Endometrial microvascular endothelial cells (primary cell): ENCODE data around the gene FAM53A. TPM values are rescaled to one million over a fixed set of nuclear protein-coding genes. Genes with fewer than 3 reads are reported as not detected.

Experiments
- in situ Hi-C: cut with HindIII; loops from 2 replicates; pipeline ENCODE4 v1.10.0; 2017; ENCODE audit warnings: low sequenced_read_pairs, low pct_unique_long_range_greater_than_20kb; ENCODE audit errors: inconsistent ontology term
- total RNA-seq: library from RNA; depleted of rRNA; stranded (reverse); fragments of >200 nt; gene quantifications from one replicate; pipeline ENCODE4 v1.2.3, GENCODE V29; 2015; ENCODE audit errors: inconsistent ontology term

FAM53A gene
- 1.6 TPM for total RNA-seq

GRCh38 chr4:1683736-1684505 is at the start of gene FAM53A:
Gene FAM53A (minus strand): TSS chr4:1684313. CDS start chr4:1668741, 15,572 bp downstream.
- in situ Hi-C loops = no loop called here

GRCh38 chr4:1732911-1733310 is 48.8 kb upstream of the FAM53A start:
- in situ Hi-C loops = no loop called here

DNA sequence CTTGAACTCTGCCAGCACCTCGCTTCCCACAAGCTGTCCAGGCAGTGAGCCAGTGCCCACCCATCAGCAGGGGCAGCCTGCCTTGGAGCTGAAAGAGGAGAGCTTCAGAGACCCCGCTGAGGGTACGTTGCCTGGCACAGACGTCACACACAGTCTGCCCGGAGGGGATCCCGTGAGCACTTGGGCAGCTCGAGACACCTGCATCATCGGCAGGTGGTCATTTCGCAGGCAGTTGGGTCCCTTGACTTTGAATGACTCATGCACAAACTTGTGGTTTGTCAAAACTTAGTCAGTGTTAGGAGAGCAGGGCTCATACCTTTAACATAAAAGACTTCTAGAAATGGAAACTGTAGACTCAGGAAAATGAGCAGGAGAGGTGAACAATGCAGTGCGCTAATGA is 47.1 kb upstream of the FAM53A start:
- in situ Hi-C loops = no loop called here

DNA sequence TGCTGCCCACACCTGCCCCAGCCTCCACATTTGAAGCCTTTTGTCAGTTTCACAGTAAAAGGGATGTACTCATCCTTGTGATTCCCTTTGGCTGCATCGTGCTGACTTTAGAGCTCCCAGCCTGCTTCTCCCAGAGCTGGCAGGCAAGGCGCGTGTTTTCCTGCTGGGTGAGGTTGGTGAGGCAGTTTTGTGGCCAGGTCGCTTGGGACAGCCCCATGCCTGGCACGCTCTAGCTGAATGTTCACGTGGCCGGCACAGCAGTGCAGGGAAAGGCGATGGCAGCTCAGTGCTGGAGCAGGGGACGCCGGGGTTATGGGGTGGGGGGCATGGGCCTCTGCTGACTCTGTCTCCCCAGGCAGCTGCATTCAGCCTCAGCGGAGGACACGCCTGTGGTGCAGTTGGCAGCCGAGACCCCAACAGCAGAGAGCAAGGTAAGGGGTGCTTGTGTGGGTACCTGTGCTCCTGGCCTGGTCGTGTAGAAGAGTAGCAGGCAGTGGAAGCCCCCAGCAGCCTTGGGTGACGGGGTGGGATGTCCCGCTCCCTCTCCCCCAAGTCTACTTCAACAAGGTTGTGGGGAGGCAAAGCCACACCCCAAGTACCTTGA is 46.5 kb upstream of the FAM53A start:
- in situ Hi-C loops = no loop called here

DNA sequence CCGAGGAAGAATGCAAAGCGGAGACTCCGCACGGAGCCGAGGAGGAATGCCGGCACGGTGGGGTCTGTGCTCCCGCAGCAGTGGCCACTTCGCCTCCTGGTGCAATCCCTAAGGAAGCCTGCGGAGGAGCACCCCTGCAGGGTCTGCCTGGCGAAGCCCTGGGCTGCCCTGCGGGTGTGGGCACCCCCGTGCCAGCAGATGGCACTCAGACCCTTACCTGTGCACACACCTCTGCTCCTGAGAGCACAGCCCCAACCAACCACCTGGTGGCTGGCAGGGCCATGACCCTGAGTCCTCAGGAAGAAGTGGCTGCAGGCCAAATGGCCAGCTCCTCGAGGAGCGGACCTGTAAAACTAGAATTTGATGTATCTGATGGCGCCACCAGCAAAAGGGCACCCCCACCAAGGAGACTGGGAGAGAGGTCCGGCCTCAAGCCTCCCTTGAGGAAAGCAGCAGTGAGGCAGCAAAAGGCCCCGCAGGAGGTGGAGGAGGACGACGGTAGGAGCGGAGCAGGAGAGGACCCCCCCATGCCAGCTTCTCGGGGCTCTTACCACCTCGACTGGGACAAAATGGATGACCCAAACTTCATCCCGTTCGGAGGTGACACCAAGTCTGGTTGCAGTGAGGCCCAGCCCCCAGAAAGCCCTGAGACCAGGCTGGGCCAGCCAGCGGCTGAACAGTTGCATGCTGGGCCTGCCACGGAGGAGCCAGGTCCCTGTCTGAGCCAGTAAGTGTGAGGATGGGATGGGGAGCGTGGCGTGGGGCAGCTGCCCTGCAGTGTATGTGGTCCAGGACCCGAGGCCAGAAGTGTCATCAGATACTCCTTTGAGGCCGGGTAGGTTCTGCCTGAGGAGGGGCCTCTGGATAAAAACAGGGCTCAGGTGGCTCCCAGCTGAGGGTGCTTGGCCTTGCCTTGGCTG is 44.2 kb upstream of the FAM53A start:
- in situ Hi-C loops = no loop called here

DNA sequence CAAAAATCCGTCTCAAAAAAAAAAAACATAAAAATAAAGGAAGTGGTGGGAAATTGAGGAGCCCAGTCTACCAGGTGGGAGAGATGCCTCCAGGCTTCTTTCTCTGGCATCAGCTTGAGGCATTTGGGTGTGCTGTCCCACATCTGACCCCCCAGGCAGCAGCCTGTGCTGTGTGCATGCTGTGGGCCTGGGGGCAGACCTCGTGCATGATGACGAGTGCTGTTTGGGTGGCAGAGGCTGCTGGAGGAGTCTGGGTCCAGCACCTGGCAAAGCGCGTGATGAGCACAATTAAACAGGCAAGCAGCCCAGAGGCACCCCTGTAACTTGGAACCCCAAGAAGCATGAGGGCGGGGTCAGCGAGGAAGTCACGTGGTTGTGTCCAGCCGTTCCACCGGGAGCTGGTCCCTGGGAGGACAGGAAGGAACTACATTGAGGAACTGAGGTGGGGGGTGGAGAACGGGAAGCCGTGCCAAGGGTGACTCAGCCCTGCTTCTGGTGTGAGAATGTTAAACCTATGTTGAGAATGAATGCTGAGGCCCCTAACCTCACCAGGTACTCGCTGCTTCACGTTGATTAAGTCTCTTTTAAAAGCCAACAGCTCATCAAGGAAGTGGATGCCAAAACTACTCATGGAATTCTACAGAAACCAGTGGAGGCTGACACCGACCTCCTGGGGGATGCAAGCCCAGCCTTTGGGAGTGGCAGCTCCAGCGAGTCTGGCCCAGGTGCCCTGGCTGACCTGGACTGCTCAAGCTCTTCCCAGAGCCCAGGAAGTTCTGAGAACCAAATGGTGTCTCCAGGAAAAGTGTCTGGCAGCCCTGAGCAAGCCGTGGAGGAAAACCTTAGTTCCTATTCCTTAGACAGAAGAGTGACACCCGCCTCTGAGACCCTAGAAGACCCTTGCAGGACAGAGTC is 43.3 kb upstream of the FAM53A start:
- in situ Hi-C loops = no loop called here

- in situ Hi-C loops = no loop called here
These were observed 42.2 kb upstream of the FAM53A start for GRCh38 chr4:1726146-1726934.

DNA sequence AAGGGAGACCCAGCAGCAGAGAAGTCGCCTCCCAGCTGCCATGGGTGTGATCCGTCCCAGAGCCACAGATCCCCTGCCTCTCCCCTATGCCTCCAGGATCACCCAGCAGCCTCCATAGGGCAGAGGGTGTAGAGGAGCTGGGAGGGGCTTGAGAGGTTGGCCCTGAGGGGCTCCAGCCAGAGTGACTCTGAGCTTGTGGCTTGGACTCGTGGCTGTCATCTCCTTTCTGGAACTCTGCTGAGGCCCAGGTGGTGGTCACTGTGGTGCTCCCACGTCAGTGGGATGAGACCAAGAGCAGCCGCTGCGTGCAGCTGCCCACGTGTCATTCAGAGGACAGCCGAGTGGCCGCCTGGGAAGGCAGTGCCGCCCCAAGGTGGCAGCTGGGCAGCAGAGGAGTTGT is 41.4 kb upstream of the FAM53A start:
- in situ Hi-C loops = no loop called here

DNA sequence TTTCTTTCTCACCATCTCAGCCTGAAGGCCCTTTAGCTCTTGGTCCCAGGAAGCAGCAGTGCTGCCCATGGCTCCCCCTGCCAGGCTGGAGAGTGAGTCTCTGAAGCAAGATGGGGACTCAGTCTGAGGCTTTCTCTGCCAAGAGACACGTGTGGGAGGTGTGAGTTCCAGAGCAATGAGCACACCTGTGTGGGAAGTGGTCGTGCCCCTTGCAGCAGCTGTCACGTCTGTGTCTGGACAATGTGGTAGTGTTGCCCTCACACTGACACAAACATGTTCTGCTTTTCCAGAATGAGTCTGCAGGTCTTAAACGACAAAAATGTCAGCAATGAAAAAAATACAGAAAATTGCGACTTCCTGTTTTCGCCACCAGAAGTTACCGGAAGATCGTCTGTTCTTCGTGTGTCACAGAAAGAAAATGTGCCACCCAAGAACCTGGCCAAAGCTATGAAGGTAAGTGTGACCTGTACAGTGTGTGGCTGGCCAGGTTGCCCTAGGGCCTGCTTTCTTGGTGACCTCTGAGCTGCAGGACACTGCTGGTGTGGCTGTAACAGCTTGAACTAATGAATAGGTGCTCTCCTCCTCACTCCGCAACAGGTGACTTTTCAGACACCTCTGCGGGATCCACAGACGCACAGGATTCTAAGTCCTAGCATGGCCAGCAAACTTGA is 39.2 kb upstream of the FAM53A start:
- in situ Hi-C loops = no loop called here

- in situ Hi-C loops = no loop called here
These were observed 38.5 kb upstream of the FAM53A start for GRCh38 chr4:1722551-1723118.

DNA sequence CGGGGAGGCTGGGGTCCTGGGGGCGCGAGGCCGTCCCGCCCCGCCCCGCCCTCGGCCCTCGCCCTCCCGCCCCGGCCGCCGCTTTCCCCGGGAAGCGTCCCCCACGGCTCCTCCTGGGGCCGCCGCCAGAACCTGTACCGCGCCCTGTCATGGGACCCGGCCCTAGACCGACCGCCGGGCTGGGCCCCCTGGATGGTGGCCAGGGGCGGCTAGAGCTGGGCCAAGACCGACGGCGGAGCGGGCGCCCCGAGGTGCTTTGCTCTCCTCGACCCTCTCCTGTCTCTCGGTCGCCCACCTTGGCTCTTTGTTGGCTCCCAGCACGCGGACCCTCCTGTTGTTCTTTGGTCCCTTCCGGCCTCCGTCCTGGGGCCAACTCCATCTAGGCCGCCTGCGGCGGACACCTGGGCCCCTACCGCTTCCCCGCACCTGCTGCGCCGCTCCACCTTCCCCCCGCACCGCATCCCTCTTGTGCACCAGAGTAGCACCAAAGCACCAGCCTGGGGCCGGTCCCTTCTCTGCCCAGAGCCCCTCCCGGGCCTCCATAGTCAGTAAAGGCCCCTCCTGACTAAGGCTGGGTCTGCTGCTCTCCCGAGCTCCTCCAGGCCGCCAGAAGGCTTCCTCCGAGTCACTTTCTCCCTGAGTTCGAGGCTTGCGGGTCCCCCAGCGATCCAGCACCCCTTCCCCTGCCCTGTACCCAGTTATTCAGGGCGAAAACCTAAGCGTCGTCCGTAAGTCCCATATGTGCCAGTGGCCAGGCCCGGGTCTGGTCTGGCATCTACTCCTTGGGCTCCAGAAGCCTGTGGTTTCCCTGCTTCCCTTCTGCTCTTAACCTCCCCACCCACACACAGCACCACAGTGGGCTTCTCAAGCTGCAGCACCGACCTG is 37.8 kb upstream of the FAM53A start:
- in situ Hi-C loops = no loop called here

GRCh38 chr4:1721003-1721665 is 37.0 kb upstream of the FAM53A start, which contains the start of the genes TACC3 and TMEM129:
Gene TACC3 (plus strand): TSS chr4:1721521. CDS start chr4:1723422, 1,901 bp downstream.
Gene TMEM129 (minus strand): TSS chr4:1721323. CDS start chr4:1720837, 486 bp downstream.
- in situ Hi-C loops = no loop called here

GRCh38 chr4:1720163-1720983 is 36.3 kb upstream of the FAM53A start:
- in situ Hi-C loops = no loop called here

DNA sequence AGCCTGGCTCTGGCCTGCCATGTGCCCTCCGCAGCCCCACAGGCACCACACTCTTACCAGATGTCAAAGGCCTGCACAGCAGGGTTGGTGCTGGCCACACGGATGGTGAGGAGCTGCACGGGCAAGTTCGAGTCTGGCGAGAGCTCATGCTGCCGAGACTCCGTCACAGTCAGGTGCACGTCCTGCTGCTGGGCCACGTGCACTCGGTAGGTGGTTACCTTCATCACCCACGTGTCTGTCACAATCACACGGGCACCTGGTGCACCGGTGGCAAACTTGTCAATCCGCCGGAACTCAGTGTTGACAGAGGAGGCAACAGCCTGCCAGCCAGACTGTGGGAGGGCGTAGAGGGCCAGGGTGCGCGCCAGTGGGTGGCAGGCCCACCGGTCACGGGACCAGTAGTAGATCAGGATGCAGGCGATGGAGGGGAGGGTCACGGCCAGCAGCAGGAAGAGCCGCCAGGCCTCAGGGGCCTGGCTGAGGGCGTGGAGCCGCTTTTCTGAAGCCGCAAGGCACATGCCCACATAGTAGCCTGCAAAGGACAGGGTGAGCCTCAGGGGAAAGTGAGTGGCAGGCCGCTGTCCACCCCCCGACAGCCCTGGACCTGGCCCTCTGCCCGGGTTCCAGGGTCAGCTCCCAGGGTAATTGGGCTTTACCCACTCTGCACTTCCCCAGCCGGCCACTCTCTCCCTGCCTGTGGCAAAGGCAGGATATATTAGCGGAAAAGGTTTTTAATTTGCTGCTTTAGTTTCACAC is 34.2 kb upstream of the FAM53A start:
- in situ Hi-C loops = no loop called here
